ENCODE results near the gene PLEKHG3.

The PLEKHG3 gene

DNA sequence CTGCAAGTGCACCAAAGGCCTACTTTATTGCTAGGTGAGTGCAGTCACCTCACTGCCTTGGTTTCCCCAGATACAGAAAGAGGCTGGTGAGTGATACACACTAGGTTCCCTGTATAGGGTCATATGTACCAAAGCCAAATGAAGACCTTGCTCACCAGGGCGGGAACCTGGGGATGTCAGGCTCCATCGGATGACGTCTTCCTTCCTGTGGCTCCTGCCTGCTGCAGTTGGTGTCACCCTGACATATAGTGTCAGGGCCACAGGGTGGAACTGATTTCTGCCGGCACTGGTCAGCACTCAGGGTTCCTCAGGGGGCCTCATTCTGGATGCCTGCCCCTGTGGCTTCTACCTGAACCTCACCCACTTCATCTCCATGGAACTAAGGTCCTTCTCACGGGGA is 43.1 kb downstream of the PLEKHG3 start:
- DNase-seq (ENCODE audit: low spot score): no peak

GRCh38 chr14:64748521-64748920 is 44.3 kb downstream of the PLEKHG3 start:
- DNase-seq (ENCODE audit: low spot score): no peak

DNA sequence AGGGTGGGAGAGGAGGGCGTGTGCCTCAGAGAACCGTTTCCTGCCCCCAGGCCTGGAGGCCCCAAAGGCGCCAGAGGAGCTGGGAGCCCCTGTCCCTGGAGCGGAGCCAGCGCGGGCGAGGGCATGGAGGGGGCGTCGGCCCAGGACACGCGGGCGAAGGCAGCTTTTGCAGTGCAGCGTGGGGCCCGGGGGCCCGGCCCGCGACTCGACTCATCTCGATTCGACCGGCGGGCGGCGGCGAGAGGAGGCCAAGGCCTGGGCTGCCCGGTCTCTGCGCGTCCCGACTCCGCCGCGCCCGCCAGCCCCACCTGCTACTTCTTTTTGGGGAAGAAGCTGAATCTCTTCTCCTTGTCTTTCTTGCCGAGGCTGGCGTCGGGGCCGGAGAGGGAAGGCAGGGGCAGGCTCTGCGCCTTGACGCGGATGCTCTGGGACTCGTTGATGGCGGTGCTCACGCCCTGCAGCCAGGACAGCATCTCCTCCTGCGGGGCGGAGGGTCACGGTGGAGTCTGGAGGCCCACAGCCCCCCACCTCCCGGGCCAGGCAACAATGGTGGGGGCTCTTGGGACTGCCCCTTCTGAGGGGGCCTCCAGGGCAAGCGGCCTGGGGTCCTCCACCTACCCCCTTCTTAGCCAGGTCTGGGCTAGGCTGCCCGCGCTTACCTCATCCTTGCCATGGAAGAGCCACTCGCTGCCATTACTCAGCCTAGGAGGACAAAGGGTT is 44.9 kb downstream of the PLEKHG3 start:
- DNase-seq (ENCODE audit: low spot score): no peak

- DNase-seq (ENCODE audit: low spot score): no peak
Measured at GRCh38 chr14:64752909-64753308, 48.7 kb downstream of the PLEKHG3 start.

DNA sequence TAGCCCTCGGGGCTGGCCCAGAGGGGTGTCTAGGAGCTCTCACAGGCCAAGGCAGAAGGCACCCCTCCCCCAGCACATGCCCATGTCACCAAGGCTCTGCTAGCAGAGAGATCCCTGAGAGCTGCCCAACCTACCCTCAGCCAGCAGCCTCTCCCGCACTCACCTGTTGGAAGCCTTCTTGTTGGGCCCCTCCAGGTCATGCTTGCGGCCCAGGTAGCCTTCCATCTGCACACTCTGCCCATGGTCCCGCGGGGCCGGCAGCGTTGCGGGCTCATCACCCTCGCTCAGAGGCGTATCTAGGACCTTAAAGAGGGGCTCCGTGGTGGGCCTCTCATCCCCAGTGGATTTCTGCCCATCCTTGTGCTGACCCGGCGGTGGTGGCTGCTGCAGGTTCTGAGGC is 49.1 kb downstream of the PLEKHG3 start:
- no peak for DNase-seq (ENCODE audit: low spot score)

- no peak for DNase-seq (ENCODE audit: low spot score)
Measured at GRCh38 chr14:64753999-64754398, 49.8 kb downstream of the PLEKHG3 start.

- no peak for DNase-seq (ENCODE audit: low spot score)
Measured at GRCh38 chr14:64754685-64755084, 50.5 kb downstream of the PLEKHG3 start.

- no peak for DNase-seq (ENCODE audit: low spot score)
Measured at GRCh38 chr14:64755781-64756221, 51.6 kb downstream of the PLEKHG3 start.

- no peak for DNase-seq (ENCODE audit: low spot score)
Measured at GRCh38 chr14:64756712-64757111, 52.5 kb downstream of the PLEKHG3 start.

GRCh38 chr14:64757601-64758000 is 53.4 kb downstream of the PLEKHG3 start:
- DNase-seq (ENCODE audit: low spot score): no peak

GRCh38 chr14:64758025-64758521 is 53.8 kb downstream of the PLEKHG3 start:
- DNase-seq (ENCODE audit: low spot score): no peak

- no peak for DNase-seq (ENCODE audit: low spot score)
Measured at GRCh38 chr14:64758691-64759554, 54.7 kb downstream of the PLEKHG3 start.

GRCh38 chr14:64759555-64759938 is 55.3 kb downstream of the PLEKHG3 start:
- DNase-seq (ENCODE audit: low spot score): no peak

DNA sequence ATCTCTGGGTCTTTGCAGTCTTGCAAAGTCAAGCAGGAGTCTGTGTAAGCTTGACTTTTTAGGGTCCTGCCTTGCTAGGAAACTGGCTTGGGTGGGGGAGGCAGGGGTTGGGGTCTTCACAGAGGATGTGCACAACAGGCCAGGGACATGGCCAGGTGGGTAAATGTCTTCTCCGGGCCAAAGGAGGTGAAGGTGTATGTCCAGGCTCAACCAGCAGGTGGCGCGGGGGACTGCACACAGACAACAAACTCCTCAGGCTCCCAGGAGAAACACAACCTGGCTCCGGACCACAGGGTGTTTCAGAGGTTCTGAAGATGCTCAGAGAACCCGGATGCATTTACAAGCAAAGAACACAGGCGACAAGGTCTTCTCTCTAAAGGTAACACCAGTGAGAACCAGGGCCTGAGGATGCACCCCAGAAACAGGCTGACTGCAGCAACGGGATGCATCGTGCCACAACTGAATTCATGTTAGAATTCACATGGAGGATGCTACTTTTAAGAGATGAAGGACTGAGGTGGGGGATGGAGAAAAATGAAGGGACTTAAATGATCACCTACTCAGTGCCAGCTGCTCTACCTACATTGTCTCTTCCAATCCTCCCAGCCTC is 56.0 kb downstream of the PLEKHG3 start:
- DNase-seq (ENCODE audit: low spot score): peak; percentile 19

GRCh38 chr14:64760916-64761315 is 56.7 kb downstream of the PLEKHG3 start:
- DNase-seq (ENCODE audit: low spot score): no peak

DNA sequence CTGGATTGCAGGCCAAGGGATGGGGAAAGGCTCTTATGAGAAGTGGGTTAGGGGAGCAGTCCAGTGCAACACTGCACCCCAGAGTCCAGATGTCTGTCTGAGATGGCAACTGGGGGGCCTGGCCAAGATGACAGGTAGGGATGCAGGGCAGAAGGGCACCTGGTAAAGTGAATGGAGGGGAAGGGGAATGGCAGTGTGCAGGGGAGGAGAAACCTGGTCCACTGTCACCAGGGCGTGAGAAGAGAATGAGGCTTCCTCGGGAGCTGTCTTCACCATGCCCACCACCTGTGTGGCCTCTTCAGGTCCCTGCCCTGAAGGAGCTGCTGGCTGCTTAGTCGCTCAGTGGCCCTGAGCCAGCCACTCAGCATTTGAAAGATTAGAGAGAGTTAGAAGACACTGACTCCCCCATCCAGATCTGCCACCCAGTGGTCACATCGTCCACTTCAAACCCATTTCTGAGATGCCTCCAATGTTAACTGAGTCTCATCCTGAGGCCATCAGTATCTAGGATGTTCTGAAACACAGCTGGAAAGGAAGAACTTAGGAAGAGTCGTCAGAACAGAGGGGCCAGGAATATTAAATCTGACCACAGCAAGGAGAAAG is 57.3 kb downstream of the PLEKHG3 start:
- peak; percentile 16 for DNase-seq (ENCODE audit: low spot score)

GRCh38 chr14:64762044-64763034 is 58.1 kb downstream of the PLEKHG3 start:
- no peak for DNase-seq (ENCODE audit: low spot score)

DNA sequence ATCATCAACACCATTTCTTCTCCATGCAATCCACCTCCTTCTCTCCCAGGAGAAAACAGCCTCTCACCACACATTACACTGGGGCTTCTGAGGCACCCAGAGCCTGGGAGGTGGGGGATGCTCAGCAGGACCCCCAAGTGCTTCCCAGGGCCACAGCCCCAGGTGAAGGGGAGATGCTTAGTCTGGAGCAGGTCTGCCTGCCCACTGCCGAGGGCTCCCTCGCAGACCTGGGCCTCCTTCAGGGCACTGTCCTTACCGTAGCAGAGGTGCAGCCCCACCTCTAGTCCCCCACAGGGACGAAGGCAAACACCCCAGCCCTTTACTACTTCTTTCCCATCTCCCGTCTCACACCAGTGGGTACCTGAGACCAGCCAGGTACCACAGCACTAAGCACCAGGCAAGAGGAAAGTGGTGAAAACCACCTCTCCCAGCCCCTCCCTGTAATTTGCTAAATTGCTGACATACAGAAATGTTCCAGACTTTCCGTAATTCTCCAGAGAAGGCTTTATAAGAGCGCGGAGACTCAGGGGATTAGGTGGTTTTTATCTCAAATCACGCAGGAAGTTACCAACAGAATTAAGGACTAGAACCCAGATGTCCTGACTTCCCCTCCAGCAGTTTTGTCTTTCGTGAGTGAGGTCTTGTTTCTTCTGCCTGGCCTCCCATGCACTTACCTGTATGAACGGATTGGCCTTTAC is 59.0 kb downstream of the PLEKHG3 start:
- no peak for DNase-seq (ENCODE audit: low spot score)

- DNase-seq (ENCODE audit: low spot score): peak; percentile 20
Measured at GRCh38 chr14:64763801-64764621, 59.8 kb downstream of the PLEKHG3 start.
